GM21825 (cell line): ENCODE data around the gene IP6K1.
A peak's percentile ranks its signal among the peaks of the same experiment; 100 is the strongest.
"Not testable (repeated sequence)": the region's sequence is repeated elsewhere in the genome, so short reads cannot be mapped to it uniquely, and the experiment has no call there.

Experiments used
- ATAC-seq: cut with Tn5 transposase; IDR thresholded peaks from one replicate; pipeline ENCODE4 v1.9.1; 2021; ENCODE audit warnings: mild to moderate bottlenecking, moderate library complexity; ENCODE audit not compliant: unreplicated experiment

IP6K1 gene

GRCh38 chr3:49714728-49715550 is 71.4 kb downstream of the IP6K1 start:
- ATAC-seq, result no peak

DNA sequence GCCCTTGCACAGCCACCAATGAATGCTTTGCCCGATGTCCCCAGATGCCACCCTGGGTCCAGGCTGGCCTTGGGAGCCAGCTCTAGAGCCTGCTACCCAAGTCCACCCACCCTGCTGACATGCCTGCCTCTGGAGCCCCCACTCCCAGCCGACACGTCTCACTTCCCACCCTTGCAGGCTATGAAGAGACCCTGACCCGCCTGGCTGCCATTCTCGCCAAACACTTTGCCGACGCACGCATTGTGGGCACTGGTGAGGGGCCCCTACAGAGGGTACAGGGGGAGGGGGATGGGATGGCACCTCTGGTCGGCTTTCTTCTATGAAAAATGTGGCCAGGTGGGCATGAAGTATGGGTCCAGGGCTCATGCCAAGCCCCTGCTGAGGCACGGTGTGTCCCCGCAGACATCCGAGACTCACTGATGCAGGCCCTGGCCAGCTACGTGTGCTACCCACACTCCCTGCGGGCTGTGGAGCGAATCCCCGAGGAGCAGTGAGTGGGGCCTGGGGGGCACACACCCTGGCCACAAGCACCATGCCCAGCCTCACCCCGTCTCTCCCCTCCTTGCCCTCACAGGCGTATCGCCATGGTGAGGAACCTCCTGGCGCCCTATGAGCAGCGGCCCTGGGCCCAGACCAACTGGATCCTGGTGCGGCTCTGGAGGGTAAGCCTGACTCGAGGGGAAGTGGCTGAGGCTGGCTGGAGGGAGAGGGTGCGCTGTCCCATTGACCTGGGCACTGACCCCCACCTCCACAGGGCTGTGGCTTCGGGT is 72.8 kb downstream of the IP6K1 start:
- ATAC-seq, result no peak

- no peak for ATAC-seq
These were observed 73.6 kb downstream of the IP6K1 start for GRCh38 chr3:49712631-49713317.

DNA sequence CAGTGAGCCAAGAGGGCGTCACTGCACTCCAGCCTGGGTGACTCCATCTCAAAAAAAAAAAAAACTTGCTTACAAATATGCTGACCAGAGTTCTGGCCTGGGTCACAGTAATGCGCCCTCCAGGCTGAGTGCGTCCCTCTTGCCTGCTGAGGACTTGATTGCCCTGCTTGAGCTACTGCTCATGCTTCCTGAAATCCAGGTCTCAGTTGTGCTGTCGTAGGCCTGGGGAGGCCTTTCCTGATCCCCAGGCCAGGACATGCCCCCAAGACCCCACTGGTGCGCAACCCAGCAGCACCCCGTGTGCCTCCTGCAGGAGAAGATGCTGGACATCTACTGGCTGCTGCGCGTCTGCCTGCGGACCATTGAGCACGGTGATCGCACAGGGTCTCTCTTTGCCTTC is 74.2 kb downstream of the IP6K1 start:
- ATAC-seq, result no peak

DNA sequence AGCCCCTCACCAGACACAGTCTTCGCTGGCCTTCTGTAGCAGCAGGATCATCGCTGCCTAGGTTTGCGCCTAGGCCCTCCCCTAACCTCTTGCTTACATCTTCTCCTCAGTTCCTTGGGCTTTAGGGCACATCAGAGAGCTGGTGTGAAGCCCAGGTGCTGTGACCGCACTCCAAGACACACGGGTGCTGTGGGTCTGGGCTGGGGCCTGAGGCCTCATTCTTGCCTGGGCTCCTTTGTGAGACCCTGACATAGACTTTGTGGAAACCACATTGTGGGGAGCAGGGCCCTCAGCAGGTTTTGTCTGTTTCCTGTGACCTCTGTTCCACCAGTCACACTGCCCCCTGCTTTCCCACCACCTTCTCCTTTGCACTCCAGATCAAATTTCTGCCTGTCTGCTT is 74.9 kb downstream of the IP6K1 start:
- no peak for ATAC-seq

- no peak for ATAC-seq
These were observed 76.5 kb downstream of the IP6K1 start for GRCh38 chr3:49709852-49710251.

DNA sequence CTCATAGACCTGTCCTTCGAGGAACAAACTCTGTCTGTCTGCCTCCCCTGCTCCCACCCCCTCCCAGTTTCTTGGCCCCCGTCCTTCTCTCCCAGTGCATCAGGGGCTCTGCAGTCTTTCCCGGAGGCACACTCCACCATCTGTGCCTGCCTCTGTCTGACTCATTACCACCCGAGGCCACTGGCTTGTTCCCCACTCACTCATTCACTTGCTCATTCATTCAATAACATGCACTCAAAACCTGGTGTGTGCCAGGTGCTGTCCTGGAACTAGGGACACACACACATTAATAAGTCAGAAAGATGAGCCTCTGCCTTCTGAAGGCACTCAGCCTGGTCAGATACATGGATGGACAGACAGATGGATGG is 79.2 kb downstream of the IP6K1 start:
- no peak for ATAC-seq

- ATAC-seq, result no peak
These were observed 79.8 kb downstream of the IP6K1 start for GRCh38 chr3:49706456-49707112.

- ATAC-seq, result no peak
These were observed 80.9 kb downstream of the IP6K1 start for GRCh38 chr3:49705390-49705960.

- no peak for ATAC-seq
These were observed 81.7 kb downstream of the IP6K1 start for GRCh38 chr3:49704629-49705028.

DNA sequence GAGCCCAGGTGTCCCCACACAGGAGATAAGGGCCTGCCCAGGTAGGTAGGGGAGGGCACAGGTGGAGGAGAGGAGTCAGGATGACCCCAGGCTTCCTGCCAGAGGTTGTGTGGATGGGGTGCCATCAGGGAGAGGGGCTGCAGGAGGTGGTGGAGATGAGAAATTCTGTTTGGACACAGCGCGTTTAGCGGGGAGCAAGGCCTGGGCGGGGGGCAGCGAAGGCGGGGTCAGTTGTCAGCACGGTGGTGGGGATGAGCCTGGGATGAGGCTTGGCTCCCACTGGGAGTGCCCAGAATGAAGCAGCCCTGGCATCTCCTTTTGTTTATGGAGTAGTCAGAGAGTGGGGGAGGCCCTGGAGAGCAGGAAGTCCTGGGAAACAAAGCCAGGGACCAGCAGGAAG is 82.4 kb downstream of the IP6K1 start:
- no peak for ATAC-seq

GRCh38 chr3:49703443-49703927 is 82.9 kb downstream of the IP6K1 start:
- ATAC-seq, result peak; percentile 65

- no peak for ATAC-seq
These were observed 83.7 kb downstream of the IP6K1 start for GRCh38 chr3:49702672-49703071.

GRCh38 chr3:49701388-49702077 is 84.8 kb downstream of the IP6K1 start:
- no peak for ATAC-seq

- ATAC-seq, result no peak
These were observed 85.8 kb downstream of the IP6K1 start for GRCh38 chr3:49700453-49701128.

DNA sequence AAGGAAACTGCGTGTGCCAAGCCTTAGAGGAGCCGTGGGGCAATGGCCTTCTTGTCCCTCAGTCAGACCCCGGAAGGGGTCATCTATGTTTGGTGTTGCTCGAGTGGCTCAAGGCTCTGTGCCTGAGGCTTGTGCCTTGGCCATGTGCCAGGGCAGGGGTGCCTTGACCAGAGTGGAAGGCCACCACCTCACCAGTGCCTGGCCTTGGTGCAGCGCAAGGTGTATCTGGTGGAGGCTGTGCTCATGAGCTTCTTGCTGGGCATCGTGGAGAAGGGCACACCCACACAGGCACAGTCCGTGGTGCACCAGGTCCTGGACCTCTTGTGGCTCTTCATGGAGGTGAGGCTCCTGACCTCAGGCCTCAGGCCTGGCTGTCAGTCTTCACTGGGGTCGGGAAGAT is 86.3 kb downstream of the IP6K1 start:
- no peak for ATAC-seq

DNA sequence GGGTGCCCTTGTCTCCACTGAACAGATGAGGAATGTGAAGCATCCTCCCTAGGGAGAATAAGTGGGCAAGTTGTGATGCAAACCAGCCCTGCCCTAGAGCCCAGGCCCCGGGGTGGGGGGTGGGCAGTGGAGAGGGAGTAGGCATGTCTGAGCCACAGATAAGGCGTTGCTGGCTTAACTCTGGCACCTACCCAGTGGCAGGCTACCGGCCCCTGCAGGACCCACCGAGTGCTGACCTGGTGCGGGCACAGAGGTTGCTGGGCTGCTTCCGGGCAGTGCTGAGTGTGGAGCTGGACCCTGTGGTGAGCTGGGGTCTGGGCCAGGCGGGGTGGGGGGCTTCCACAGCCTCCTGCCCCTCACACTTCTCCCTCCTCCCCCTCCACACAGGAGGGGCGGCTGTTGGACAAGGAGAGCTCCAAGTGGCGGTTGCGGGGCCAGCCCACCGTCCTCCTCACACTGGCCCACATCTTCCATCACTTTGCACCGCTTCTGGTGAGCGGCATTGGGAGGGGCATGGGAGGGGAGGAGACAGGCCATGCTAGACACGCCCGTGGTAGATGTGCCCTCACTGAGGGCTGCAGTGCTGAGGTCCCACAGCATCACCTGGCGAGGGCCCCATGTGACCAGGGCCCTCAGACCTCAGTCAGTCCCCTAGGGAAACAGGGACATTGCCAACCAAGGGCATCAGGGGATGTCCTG is 86.9 kb downstream of the IP6K1 start:
- ATAC-seq, result no peak

DNA sequence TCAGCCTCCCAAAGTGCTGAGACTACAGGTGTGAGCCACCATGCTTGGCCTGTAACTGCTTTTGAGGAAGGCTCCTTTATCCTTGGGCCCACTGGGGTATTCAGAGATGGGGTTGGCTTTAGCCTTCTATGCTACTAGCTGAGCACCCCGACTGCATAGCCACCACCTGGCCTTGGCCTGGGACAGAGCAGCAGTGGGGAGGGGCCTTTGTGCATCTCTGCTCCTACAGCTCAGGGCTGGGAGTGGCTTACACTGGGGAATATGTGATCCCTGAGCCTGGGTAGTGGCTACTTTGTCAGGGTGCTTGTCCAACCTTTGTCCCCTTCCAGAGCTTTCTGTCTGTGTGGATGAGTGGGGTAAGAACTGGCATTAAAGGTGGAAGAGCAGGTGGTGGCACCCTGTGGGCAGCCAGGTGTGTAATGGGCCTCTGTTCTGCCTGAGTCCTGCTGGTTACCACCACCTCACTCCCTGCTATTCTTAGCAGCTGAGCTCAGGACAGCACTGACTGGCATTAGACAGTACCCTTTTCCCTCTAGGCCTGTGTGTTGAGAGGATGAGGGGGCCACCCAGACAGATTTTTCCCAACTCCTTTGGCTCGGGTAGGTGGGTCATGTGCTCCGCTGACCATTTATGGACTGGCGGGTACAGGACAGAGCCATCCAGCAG is 90.9 kb downstream of the IP6K1 start:
- ATAC-seq, result not testable (repeated sequence)
